MCF 10A (cell line): ENCODE measurements around the gene HOXA2. TPM values are rescaled to one million over a fixed set of nuclear protein-coding genes. Genes with fewer than 3 reads are reported as not detected.

Experiments used
- BruUV-seq: library from RNA; stranded (reverse); fragments of 400-500 nt; replicated peaks from 2 replicates; lab custom pipeline; 2021; lab: Mats Ljungman, UMichigan
- CTCF ChIA-PET: fragments of 300-600 bp; sonication (Branson Sonifier 250); formaldehyde crosslinking; extraction: SDS; loops from one replicate; lab custom pipeline; 2021; ENCODE audit warnings: antibody characterized with exemption, inconsistent platforms; lab: Yijun Ruan, JAX
- POLR2A ChIA-PET: fragments of 300-600, 350-650 bp; sonication (Branson Sonifier 250); formaldehyde crosslinking; extraction: SDS; loops from one replicate; lab custom pipeline; 2020; ENCODE audit warnings: antibody characterized with exemption, inconsistent platforms; lab: Yijun Ruan, JAX
- DNase-seq: peaks from one replicate; pipeline ENCODE4 v3.0.0-alpha.2; 2018; ENCODE audit not compliant: unreplicated experiment
- H3K27ac Mint-ChIP-seq: one replicate; pipeline ENCODE4 v1.8.0; 2022; ENCODE audit warnings: mild to moderate bottlenecking, low read depth, mixed read lengths; ENCODE audit not compliant: unreplicated experiment
- H3K27me3 Mint-ChIP-seq: one replicate; pipeline ENCODE4 v1.8.0; 2022; ENCODE audit warnings: mixed read lengths; ENCODE audit not compliant: insufficient read depth, unreplicated experiment
- H3K36me3 Mint-ChIP-seq: one replicate; pipeline ENCODE4 v1.8.0; 2022; ENCODE audit warnings: mild to moderate bottlenecking, moderate library complexity, mixed read lengths; ENCODE audit not compliant: insufficient read depth, unreplicated experiment
- H3K4me1 Mint-ChIP-seq: one replicate; pipeline ENCODE4 v1.8.0; 2022; ENCODE audit warnings: mixed read lengths; ENCODE audit not compliant: insufficient read depth, unreplicated experiment
- H3K4me3 Mint-ChIP-seq: one replicate; pipeline ENCODE4 v1.8.0; 2022; ENCODE audit warnings: mild to moderate bottlenecking, moderate library complexity, mixed read lengths; ENCODE audit not compliant: unreplicated experiment
- H3K9me3 Mint-ChIP-seq: one replicate; pipeline ENCODE4 v1.8.0; 2022; ENCODE audit warnings: mixed read lengths; ENCODE audit not compliant: unreplicated experiment
- intact Hi-C: fragments of 100-400 bp; cut with micrococcal nuclease; formaldehyde crosslinking; loops from 2 replicates; pipeline ENCODE4 v1.14.1; 2022
- total RNA-seq: library from RNA; stranded (reverse); gene quantifications from 2 replicates; pipeline ENCODE4 v1.2.3, GENCODE V29; 2022
- TF ChIP-seq, protein P1 (sequence below): fragments of 200-600 bp; IDR thresholded peaks from one replicate; pipeline ENCODE4 v1.8.0; 2022; ENCODE audit warnings: antibody characterized with exemption, mild to moderate bottlenecking; ENCODE audit not compliant: unreplicated experiment

HOXA2 gene
- total RNA-seq, 1 experiment from 2014 or later: 1.4 TPM

GRCh38 chr7:27138985-27139333, 36.5 kb upstream of the HOXA2 start:
- peak; percentile 53 for DNase-seq
- Mint-ChIP-seq H3K27ac (peak overlapping the region; percentile 99), H3K4me1 (peaks cover 58% of the 10 kb centered on the region), H3K27me3 (no peaks in the 10 kb centered on the region), H3K36me3 (peaks cover 24% of the 10 kb centered on the region), H3K9me3 (no peaks in the 10 kb centered on the region), H3K4me3 (peak overlapping the region; percentile 100)
- CTCF ChIA-PET: interaction anchor here (0.6 to 6.7 kb wide), 3 partner anchors 11 to 282 kb away, joined by 3 to 190 read pairs (median 3); no protein-coding TSS in a partner anchor
- TF ChIP-seq, protein P1, sequence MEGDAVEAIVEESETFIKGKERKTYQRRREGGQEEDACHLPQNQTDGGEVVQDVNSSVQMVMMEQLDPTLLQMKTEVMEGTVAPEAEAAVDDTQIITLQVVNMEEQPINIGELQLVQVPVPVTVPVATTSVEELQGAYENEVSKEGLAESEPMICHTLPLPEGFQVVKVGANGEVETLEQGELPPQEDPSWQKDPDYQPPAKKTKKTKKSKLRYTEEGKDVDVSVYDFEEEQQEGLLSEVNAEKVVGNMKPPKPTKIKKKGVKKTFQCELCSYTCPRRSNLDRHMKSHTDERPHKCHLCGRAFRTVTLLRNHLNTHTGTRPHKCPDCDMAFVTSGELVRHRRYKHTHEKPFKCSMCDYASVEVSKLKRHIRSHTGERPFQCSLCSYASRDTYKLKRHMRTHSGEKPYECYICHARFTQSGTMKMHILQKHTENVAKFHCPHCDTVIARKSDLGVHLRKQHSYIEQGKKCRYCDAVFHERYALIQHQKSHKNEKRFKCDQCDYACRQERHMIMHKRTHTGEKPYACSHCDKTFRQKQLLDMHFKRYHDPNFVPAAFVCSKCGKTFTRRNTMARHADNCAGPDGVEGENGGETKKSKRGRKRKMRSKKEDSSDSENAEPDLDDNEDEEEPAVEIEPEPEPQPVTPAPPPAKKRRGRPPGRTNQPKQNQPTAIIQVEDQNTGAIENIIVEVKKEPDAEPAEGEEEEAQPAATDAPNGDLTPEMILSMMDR: no peak
- intact Hi-C loops: no loop called here
- BruUV-seq: no TSS peak
- POLR2A ChIA-PET: interaction anchor here (1.2 to 7.2 kb wide), 10 partner anchors 8 to 292 kb away, joined by 3 to 459 read pairs (median 54); partner anchors contain the start of genes HOXA1, HOXA4, HOXA9 and SKAP2

GRCh38 chr7:27138472-27138871, 36.0 kb upstream of the HOXA2 start:
- TF ChIP-seq, protein P1: no peak
- intact Hi-C loops: no loop called here
- Mint-ChIP-seq H3K36me3 (peaks cover 24% of the 10 kb centered on the region), H3K27ac (peak overlapping the region; percentile 99), H3K4me3 (peak overlapping the region; percentile 100), H3K9me3 (no peaks in the 10 kb centered on the region), H3K4me1 (peaks cover 63% of the 10 kb centered on the region), H3K27me3 (no peaks in the 10 kb centered on the region)
- ChIA-PET POLR2A (interaction anchor here (0.7 to 1.3 kb wide), 3 partner anchors 10 to 478 kb away, joined by 3 read pairs; no protein-coding TSS in a partner anchor), CTCF (no interaction called here)
- DNase-seq: no peak
- BruUV-seq: no TSS peak

GRCh38 chr7:27137640-27138315, 35.3 kb upstream of the HOXA2 start:
- BruUV-seq: no TSS peak
- peak; percentile 56 for DNase-seq
- no peaks in the 10 kb centered on the region for H3K27me3 Mint-ChIP-seq

GRCh38 chr7:27134392-27134791, 31.9 kb upstream of the HOXA2 start:
- Mint-ChIP-seq H3K27ac (peak overlapping the region; percentile 95), H3K36me3 (peaks cover 7% of the 10 kb centered on the region), H3K4me3 (peak overlapping the region; percentile 42), H3K9me3 (no peaks in the 10 kb centered on the region), H3K4me1 (peaks cover 48% of the 10 kb centered on the region), H3K27me3 (no peaks in the 10 kb centered on the region)
- intact Hi-C loops: no loop called here
- TF ChIP-seq, protein P1: no peak
- ChIA-PET POLR2A (interaction anchor here (0.7 to 2.9 kb wide), 9 partner anchors 9 to 934 kb away, joined by 3 to 13 read pairs (median 5); partner anchors contain the start of gene HOXA5), CTCF (interaction anchor here (0.6 to 4.5 kb wide), 6 partner anchors 9 to 1242 kb away, joined by 3 to 19 read pairs (median 3); partner anchors contain the start of gene HOXA5)
- DNase-seq: peak; percentile 98
- no TSS peak for BruUV-seq

More at GRCh38 chr7:27137640-27138315, 35.3 kb upstream of the HOXA2 start:
- Mint-ChIP-seq H3K4me3 (peak overlapping the region; percentile 100), H3K9me3 (no peaks in the 10 kb centered on the region), H3K36me3 (peaks cover 23% of the 10 kb centered on the region), H3K4me1 (peaks cover 63% of the 10 kb centered on the region), H3K27ac (peak overlapping the region; percentile 99)
- TF ChIP-seq, protein P1: no peak
- intact Hi-C loops: no loop called here
- POLR2A ChIA-PET: interaction anchor here (0.7 to 1.3 kb wide), 5 partner anchors 10 to 938 kb away, joined by 3 read pairs; no protein-coding TSS in a partner anchor
- CTCF ChIA-PET: no interaction called here
